Hepatocyte (in vitro differentiated cells): ENCODE data around the gene KY.

Source experiments
- EZH2 ChIP-seq: fragments of 200-600 bp; sonication (generic); IDR thresholded peaks from 2 replicates; pipeline ENCODE4 v1.6.1; 2016; ENCODE audit warnings: antibody characterized with exemption, mild to moderate bottlenecking, borderline replicate concordance
- EZH2phosphoT487 ChIP-seq: fragments of 200-600 bp; sonication (generic); IDR thresholded peaks from one replicate; pipeline ENCODE4 v1.6.1; 2018; ENCODE audit warnings: antibody characterized with exemption, mild to moderate bottlenecking, low read depth, moderate library complexity; ENCODE audit not compliant: unreplicated experiment, severe bottlenecking
- TF ChIP-seq, protein P1 (sequence below): fragments of 200-600 bp; sonication (generic); IDR thresholded peaks from 2 replicates; pipeline ENCODE4 v1.5.1; 2016; ENCODE audit warnings: antibody characterized with exemption, mild to moderate bottlenecking; ENCODE audit not compliant: poor library complexity

DNA sequence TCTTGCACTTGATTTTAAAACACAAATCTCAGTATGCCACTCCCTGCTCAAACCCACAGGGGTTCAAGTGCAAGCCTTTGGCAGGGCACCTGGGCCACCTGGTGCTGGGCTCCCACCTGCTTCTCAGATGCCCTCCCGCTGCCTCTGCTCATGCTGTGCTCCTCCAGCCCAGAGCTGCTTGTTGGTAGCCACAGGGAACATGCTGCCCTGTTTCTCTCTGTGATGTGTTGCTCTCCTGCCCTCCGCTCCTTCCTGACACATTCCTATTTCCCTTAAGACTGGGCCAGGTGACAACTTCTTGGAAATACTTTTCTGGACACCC lies 27.1 kb upstream of the KY start:
- TF ChIP-seq, protein P1, sequence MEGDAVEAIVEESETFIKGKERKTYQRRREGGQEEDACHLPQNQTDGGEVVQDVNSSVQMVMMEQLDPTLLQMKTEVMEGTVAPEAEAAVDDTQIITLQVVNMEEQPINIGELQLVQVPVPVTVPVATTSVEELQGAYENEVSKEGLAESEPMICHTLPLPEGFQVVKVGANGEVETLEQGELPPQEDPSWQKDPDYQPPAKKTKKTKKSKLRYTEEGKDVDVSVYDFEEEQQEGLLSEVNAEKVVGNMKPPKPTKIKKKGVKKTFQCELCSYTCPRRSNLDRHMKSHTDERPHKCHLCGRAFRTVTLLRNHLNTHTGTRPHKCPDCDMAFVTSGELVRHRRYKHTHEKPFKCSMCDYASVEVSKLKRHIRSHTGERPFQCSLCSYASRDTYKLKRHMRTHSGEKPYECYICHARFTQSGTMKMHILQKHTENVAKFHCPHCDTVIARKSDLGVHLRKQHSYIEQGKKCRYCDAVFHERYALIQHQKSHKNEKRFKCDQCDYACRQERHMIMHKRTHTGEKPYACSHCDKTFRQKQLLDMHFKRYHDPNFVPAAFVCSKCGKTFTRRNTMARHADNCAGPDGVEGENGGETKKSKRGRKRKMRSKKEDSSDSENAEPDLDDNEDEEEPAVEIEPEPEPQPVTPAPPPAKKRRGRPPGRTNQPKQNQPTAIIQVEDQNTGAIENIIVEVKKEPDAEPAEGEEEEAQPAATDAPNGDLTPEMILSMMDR, result no peak
- no peak for TF ChIP-seq EZH2
- no peak for TF ChIP-seq EZH2phosphoT487
